ENCODE data around the gene RNASEH1.
"Not testable (repeated sequence)": the region's sequence is repeated elsewhere in the genome, so short reads cannot be mapped to it uniquely, and the experiment has no call there.

The RNASEH1 gene

GRCh38 chr2:3589086-3589485 lies 31.0 kb upstream of the RNASEH1 start:
- DNase-seq (ENCODE audit: low read depth) = no peak

GRCh38 chr2:3588084-3588483 lies 30.0 kb upstream of the RNASEH1 start:
- DNase-seq (ENCODE audit: low read depth) = no peak

DNA sequence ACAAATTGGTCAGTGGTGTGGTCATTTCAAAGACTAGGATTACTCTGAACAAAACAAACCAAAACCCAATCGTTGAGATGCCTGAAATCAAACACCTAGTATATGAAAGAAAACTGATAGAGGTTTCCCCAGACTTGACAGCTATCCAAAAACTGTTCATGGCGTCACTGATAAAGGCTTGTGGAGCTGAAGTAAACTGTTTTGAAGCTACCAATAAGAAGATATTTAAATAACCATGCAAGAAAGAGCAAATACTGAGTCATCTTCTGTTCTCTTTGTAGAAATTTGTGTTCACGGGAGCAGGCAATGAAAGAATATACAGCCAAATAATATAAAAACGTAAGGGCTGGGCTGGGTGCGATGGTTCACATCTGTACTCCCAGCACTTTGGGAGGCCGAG lies 29.3 kb upstream of the RNASEH1 start:
- no peak for DNase-seq (ENCODE audit: low read depth)

GRCh38 chr2:3587021-3587420 lies 28.9 kb upstream of the RNASEH1 start:
- no peak for DNase-seq (ENCODE audit: low read depth)

- no peak for DNase-seq (ENCODE audit: low read depth)
Measured at GRCh38 chr2:3586220-3586619, 28.1 kb upstream of the RNASEH1 start.

DNA sequence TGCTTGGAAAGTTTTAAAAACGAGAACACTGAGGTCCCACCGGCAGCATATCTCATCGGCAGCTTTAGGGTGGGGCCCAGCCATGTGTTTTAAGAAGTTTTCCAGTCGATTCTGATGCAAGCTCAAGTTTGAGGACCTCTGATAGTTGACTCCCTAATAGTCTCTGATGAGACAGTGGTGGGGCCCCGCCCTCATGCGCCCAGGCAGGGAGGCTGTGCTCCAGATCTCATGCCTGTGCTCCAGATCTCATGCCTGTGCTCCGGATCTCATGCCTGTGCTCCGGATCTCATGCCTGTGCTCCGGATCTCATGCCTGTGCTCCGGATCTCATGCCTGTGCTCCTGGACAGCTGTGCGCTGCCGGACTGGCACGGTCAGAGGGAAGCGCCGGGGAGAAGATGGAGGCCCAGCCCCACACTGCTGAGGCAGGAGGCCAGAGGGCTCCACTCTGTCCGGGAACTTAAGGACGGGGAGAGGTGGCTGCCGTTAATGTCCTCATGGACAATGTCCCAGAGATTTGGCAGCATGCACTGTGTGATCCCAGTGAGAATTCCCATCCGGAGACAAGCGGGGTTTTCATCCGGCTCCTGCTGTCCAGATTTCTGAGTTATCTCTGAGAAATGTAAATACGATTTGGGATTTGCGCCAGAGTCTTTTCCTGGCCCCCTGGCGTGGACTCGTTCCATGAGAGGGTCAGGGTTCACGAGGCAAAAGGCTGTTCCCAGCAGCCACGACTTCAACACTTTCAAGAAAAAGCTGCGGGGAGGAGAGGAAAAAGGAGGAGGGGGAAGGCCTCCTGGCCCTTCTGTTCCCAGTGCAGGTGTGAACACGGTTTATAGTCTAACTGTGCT lies 27.4 kb upstream of the RNASEH1 start:
- DNase-seq (ENCODE audit: low read depth) = no peak

- no peak for DNase-seq (ENCODE audit: low read depth)
Measured at GRCh38 chr2:3584608-3585260, 26.6 kb upstream of the RNASEH1 start.

- no peak for DNase-seq (ENCODE audit: low read depth)
Measured at GRCh38 chr2:3584076-3584475, 25.9 kb upstream of the RNASEH1 start.

DNA sequence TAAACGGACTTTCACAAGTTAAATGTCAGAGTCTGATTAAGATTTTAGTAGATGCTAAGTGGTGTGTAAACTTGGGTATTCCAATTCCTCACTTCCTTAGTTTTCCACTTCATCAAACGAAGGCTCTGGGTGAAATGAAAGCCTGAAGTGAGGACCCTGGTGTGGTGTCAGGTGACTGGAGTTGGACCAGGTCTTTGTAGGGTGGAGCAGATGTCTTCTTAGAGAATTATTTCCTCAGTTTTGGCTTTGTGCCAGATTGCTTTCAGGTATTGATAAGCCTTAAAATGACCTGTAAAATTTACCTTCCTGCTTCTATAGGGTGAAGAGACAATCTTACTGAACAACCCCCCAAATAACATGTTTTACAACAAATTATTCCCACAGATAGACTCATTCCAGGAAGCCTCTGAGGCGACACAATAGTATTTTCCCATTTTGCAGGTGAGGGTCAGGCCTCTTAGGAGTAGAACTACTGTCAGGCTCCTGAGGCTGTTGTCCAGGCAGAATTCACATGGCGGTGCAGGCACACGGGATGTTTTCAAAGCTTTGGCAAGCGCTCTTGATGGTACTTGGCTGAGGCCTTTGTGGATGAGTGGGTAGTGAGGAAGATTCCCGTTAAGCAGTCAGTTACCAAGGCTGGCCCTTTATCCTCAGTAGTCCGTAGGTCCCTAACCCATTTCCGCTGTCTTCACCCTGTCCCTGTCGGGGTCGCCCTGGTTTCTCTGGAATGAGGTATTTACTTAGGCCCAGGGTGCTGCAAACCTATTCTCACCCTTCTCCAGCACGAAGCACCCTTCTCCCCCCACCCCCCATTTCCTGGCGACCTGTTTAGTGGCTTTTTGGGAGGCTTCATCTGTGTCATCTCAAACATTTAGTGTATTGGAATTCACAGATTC lies 23.5 kb upstream of the RNASEH1 start:
- no peak for DNase-seq (ENCODE audit: low read depth)

- DNase-seq (ENCODE audit: low read depth) = no peak
Measured at GRCh38 chr2:3580449-3580848, 22.3 kb upstream of the RNASEH1 start.

- no peak for DNase-seq (ENCODE audit: low read depth)
Measured at GRCh38 chr2:3578987-3579386, 20.9 kb upstream of the RNASEH1 start.

DNA sequence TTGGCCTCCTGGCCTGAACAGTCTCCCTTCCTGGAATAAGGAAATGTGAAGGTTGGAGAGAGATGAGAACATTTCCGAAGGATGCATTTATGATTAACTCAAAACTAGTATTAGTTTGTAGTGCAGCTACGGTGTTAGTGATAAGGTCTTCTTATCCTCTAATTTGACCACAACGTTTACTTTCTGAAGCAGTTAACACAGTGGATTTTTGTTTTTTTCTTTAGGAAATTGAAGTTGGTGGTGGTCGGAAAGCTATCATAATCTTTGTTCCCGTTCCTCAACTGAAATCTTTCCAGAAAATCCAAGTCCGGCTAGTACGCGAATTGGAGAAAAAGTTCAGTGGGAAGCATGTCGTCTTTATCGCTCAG lies 18.1 kb upstream of the RNASEH1 start:
- not testable (repeated sequence) for DNase-seq (ENCODE audit: low read depth)

DNA sequence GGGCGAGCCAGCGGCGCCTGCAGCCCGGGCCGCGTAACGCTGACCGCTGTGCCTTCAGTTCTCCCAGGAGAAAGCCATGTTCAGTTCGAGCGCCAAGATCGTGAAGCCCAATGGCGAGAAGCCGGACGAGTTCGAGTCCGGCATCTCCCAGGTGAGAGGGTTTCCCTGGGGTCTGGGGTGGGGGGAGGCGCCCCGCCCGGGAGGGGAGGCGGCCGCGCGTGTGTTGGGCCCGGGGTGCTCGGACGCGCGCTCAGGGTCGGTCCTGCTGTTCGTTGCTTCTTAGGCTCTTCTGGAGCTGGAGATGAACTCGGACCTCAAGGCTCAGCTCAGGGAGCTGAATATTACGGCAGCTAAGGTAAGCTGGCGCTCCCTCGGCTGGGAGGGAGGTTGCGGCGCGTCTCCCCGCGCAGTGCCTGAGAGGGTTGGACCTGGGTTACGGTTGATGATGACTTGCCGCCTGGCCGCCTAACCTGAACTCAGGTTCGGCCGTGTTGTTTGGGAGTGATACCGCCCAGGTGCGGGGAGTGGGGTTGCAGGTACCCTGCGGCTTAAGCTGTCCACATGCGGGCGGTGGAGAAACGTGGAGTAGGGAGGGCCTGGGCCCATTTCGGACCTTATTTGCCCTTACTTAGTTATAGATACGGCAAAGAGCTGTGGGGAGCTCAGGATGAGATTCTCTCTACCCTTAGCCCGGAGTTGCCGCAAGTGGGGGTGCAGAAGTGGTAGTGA lies 17.6 kb upstream of the RNASEH1 start:
- DNase-seq (ENCODE audit: low read depth) = no peak

DNA sequence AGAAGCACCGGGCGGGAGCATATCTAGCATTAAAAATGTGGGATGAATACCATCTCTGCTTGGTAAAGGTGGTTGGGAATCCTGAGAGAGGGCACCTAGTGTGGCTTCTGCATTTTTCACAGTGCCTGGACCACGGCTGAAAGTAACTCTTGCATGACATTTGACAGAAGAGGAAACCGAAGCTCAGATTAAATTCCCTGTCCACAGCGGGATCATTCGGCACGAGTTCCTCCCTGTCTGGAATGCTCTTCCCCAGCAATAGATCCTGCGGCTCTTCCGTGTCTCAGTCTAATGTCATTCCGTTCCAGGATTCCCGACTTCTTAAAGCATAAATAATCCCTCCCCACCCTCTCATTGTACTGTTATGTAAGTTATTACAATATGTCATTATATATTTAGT lies 16.0 kb upstream of the RNASEH1 start:
- DNase-seq (ENCODE audit: low read depth) = no peak

DNA sequence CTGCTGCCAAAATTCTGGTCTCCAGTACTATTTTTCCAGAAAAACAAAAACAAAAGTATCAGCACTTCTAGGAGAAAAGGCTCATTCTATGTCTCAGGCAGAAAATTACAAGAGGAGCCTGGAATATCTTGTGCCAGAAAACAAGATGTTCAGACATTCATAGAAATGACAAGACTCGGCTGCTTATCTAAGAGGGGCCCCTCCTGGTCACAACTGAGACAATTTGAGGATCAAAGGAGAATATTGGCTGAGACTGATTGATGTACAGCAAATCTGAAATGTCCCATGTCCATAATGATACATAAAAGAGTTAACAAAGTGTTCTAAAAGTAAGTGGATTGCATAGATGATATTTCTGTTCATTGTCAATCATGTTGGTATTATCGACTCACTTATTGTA lies 14.5 kb upstream of the RNASEH1 start:
- no peak for DNase-seq (ENCODE audit: low read depth)

DNA sequence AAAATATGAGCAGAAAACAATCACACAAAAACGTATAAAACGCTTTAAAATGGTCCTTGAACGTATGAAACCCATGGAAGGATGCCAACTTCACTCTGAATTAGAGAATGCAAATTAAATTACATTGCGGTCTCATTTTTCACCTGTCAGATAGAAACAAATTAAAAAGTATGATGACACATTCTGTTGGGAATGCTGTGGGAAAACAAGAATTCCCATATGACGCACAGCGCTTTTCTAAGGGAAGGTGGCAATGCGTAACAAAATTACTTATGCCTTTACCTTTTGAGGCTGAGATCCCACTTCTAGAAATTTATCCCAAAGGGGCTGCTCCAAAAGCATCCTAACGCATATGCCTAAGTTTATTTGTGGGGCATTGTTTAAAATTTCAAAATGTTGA lies 13.2 kb upstream of the RNASEH1 start:
- no peak for DNase-seq (ENCODE audit: low read depth)

DNA sequence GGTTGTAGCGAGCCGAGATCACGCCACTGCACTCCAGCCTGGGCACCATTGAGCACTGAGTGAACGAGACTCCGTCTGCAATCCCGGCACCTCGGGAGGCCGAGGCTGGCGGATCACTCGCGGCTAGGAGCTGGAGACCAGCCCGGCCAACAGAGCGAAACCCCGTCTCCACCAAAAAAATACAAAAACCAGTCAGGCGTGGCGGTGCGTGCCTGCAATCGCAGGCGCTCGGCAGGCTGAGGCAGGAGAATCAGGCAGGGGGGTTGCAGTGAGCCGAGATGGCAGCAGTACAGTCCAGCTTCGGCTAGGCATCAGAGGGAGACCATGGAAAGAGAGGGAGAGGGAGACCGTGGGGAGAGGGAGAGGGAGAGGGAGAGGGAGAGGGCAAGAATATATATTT lies 11.5 kb upstream of the RNASEH1 start:
- DNase-seq (ENCODE audit: low read depth) = not testable (repeated sequence)

- no peak for DNase-seq (ENCODE audit: low read depth)
Measured at GRCh38 chr2:3566806-3567205, 8.7 kb upstream of the RNASEH1 start.

- no peak for DNase-seq (ENCODE audit: low read depth)
Measured at GRCh38 chr2:3565117-3565516, 7.0 kb upstream of the RNASEH1 start.

DNA sequence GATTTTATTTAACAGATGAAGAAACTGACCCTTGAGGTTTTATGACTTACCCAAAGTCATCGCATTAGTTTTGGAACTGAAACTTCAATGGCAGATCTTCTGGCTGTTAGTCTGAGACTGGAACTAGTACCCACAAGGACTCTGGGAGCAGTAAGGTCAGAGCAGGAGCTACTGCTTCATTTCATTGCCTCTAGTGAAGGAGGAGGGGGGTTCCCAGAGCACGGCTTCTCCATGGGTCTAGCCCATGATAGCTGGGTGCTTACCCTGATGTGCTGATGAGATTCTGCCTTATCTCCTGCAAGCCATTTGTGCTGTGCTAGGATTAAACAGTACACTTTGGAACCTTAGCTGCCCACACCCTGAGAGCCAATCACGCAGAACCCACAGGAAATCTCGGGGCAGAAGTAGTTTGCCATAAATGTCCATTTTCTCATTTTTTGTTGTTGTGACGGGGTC lies 5.4 kb upstream of the RNASEH1 start:
- no peak for DNase-seq (ENCODE audit: low read depth)

GRCh38 chr2:3557639-3558204 lies 411 bp downstream of the RNASEH1 start:
- no peak for DNase-seq (ENCODE audit: low read depth)

- no peak for DNase-seq (ENCODE audit: low read depth)
Measured at GRCh38 chr2:3553946-3554345, 4.2 kb downstream of the RNASEH1 start.
